HFF-Myc (cell line): Measurements from ENCODE around the gene AGMO.

ENCODE experiments used
- DNase-seq: peaks from one replicate; pipeline ENCODE4 v3.0.0-alpha.2; 2011; ENCODE audit warnings: low read depth; ENCODE audit errors: extremely low read depth
- H3K4me3 ChIP-seq: replicated peaks from 2 replicates; pipeline ENCODE4 v1.5.1; 2011; ENCODE audit warnings: low read depth, mild to moderate bottlenecking, control low read depth, low read length
- TF ChIP-seq, protein P1 (sequence below): IDR thresholded peaks from 2 replicates; pipeline ENCODE4 v1.5.1; 2012; ENCODE audit warnings: mild to moderate bottlenecking, low read depth, low read length, control low read depth; ENCODE audit errors: missing control alignments

Gene AGMO

DNA sequence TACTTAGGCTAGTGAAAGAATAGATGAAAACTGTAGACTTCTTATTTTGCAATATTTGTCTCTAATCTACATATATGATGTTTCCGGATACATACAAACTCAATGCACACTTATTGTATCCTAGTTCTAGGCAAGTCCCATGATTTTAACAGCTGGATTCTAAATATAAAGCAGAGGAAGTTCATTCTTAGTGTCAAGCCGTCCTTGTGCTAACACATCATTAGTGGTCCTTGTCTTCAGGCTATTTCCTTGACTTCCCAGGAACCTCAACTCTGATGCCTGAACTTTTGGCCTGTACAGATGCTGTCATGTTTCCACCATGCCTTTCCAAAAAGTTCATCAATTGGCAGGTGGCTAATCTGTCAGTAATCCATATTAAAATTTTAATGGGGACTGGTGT lies 357.4 kb downstream of the AGMO start:
- DNase-seq, result no peak
- no peak overlapping the region for H3K4me3 ChIP-seq
- TF ChIP-seq, protein P1, sequence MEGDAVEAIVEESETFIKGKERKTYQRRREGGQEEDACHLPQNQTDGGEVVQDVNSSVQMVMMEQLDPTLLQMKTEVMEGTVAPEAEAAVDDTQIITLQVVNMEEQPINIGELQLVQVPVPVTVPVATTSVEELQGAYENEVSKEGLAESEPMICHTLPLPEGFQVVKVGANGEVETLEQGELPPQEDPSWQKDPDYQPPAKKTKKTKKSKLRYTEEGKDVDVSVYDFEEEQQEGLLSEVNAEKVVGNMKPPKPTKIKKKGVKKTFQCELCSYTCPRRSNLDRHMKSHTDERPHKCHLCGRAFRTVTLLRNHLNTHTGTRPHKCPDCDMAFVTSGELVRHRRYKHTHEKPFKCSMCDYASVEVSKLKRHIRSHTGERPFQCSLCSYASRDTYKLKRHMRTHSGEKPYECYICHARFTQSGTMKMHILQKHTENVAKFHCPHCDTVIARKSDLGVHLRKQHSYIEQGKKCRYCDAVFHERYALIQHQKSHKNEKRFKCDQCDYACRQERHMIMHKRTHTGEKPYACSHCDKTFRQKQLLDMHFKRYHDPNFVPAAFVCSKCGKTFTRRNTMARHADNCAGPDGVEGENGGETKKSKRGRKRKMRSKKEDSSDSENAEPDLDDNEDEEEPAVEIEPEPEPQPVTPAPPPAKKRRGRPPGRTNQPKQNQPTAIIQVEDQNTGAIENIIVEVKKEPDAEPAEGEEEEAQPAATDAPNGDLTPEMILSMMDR, result no peak

DNA sequence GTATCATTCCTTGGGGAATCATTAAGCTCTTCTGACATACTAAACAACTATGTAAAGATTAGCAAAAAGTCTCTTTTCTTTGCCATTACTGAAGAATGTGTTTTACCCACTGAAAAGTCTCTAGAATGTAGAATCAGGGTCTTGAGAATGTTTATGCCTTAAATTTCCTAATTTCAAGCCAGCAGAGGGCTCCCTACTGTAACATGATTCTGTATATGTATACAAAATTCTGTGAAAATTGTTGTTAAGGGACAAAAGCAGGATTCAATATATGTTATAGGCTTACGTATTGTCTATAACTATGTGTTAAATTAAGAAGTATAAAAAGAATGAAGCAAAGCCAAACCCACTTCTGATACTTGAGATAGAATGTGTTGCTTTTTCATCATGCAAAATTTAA lies 362.3 kb downstream of the AGMO start:
- no peak overlapping the region for H3K4me3 ChIP-seq
- no peak for DNase-seq
- TF ChIP-seq, protein P1, result peak; percentile 16

DNA sequence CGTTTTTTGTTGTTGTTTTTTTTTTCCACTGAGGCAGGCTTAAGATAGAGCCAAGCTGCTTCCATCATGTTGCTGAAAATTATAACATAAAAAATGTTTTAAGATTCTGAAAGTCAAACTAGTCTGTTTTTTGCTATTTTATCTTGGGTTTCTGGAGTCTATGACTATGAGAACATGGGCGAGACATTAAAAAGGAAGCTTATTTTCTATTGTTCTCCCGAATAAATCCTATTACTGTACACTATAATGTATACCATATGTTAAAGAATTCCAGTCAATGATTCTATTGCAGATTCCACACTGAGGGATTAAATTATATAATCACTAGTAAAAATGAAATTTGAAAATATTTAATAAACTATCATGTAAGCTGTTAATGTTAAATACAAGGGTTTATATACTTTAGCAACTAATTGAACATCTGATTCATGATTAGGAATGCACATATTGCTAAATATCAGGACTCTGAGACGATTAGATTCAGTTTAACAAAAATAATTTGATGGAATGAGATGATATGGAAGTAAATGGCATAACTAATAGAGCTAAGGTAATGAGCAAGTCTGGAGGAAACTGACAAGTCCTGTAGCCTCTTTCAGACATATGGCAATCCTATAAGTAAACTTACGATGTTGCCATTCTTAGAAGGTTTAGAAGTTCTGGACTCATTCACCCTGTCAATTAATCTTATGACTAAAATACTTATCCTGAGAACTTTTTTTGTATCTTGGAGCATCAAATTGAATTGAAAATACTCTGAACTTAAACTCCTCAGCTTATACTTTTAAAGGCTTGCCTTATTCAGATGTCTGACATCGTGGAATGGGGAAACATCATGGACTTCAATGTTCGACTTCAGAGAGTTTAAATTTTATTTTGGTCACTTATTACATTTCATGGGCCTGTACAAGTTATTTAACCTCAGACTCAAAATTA lies 364.5 kb downstream of the AGMO start:
- TF ChIP-seq, protein P1, result no peak
- no peak for DNase-seq
- no peak overlapping the region for H3K4me3 ChIP-seq

DNA sequence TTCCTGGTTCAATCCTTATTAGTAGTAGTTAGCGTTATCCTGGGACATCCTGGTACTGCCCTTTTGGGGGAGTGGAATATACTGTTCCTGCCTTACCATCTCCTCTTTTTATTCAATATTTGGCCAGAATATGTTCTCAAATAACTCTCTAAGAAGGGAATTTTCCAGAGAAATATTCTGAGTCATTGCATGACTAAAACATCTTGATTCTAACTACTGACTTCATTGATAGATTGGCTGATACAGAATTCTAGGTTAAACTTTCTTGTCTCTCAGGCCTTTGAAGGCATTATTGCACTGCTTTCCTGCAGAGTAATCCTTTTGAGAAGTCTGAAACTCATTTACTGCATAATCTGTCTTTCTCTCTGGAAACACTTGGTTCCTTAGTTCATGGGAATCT lies 383.8 kb downstream of the AGMO start:
- no peak overlapping the region for H3K4me3 ChIP-seq
- DNase-seq, result no peak
- TF ChIP-seq, protein P1, result no peak

DNA sequence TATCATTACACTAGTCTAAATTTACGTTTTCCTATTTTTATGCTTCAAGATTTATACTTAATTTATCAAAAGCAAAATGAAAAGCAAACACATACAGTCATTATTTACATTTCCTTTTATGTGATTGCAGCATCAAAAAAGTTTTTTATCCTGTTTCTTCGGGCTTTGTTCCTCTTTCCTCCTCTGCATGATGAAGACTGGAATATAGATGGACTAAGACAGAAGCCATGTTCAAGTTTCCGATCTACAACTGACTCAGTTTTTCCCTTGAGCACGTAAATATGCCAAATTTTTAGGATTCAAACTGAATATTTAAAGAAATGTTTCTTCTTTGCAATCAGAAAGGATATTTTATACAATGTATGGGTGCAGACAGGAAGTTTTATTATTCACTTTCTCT lies 385.7 kb downstream of the AGMO start:
- TF ChIP-seq, protein P1, result no peak
- no peak for DNase-seq
- no peak overlapping the region for H3K4me3 ChIP-seq

DNA sequence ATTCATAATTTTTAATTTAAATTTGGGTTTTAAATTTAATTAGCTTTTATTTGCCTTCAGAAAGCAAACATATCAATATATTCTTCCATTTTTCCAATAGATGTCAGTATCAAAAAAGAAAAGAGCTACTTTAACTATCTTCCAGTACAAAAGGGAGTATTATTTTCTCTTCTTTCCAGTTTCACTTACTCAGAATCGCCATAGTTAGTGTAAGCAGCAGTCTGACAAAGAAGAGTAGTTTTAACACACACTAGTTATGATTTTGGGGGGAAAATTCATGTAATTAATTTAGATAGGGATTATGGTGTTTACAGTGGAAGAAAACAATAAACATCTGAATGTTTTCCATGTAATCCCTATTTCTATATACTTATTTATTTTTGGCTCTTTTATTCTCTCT lies 386.7 kb downstream of the AGMO start:
- TF ChIP-seq, protein P1, result no peak
- DNase-seq, result no peak
- H3K4me3 ChIP-seq, result no peak overlapping the region
